ENCODE data around the gene ARL8B.
"Not testable (repeated sequence)": the region's sequence is repeated elsewhere in the genome, so short reads cannot be mapped to it uniquely, and the experiment has no call there.

Gene ARL8B

GRCh38 chr3:5113726-5114125, 8.4 kb upstream of the ARL8B start:
- H3K4me1 ChIP-seq (ENCODE audit: control insufficient read depth, insufficient read depth, low read length); H3K36me3 ChIP-seq (ENCODE audit: insufficient read depth, low read length); H3K27me3 ChIP-seq (ENCODE audit: control insufficient read depth, insufficient read depth, low read length); H3K9ac ChIP-seq (ENCODE audit: low read depth, low read length); H3K4me2 ChIP-seq (ENCODE audit: low read length); H3K4me3 ChIP-seq (ENCODE audit: low read length); H3K9me3 ChIP-seq (replicated peaks; ENCODE audit: low read length): not testable (repeated sequence)

GRCh38 chr3:5115506-5116162, 6.5 kb upstream of the ARL8B start:
- no peaks in the 10 kb centered on the region for H3K4me1 ChIP-seq (ENCODE audit: control insufficient read depth, insufficient read depth, low read length)
- H3K36me3 ChIP-seq (ENCODE audit: insufficient read depth, low read length), result no peaks in the 10 kb centered on the region
- no peak overlapping the region for H3K4me2 ChIP-seq (ENCODE audit: low read length)
- H3K9ac ChIP-seq (ENCODE audit: low read depth, low read length), result no peak overlapping the region
- no peak overlapping the region for H3K4me3 ChIP-seq (ENCODE audit: low read length)
- no peaks in the 10 kb centered on the region for H3K27me3 ChIP-seq (ENCODE audit: control insufficient read depth, insufficient read depth, low read length)
- H3K9me3 ChIP-seq (replicated peaks; ENCODE audit: low read length), result no peaks in the 10 kb centered on the region

GRCh38 chr3:5116538-5116937, 5.6 kb upstream of the ARL8B start:
- no peaks in the 10 kb centered on the region for H3K4me1 ChIP-seq (ENCODE audit: control insufficient read depth, insufficient read depth, low read length)
- no peaks in the 10 kb centered on the region for H3K36me3 ChIP-seq (ENCODE audit: insufficient read depth, low read length)
- H3K4me3 ChIP-seq (ENCODE audit: low read length), result no peak overlapping the region
- H3K27me3 ChIP-seq (ENCODE audit: control insufficient read depth, insufficient read depth, low read length), result no peaks in the 10 kb centered on the region
- H3K4me2 ChIP-seq (ENCODE audit: low read length), result no peak overlapping the region
- no peaks in the 10 kb centered on the region for H3K9me3 ChIP-seq (replicated peaks; ENCODE audit: low read length)
- no peak overlapping the region for H3K9ac ChIP-seq (ENCODE audit: low read depth, low read length)

GRCh38 chr3:5120446-5120845, 1.6 kb upstream of the ARL8B start:
- peaks cover 9% of the 10 kb centered on the region for H3K4me1 ChIP-seq (ENCODE audit: control insufficient read depth, insufficient read depth, low read length)
- no peak overlapping the region for H3K4me3 ChIP-seq (ENCODE audit: low read length)
- H3K27me3 ChIP-seq (ENCODE audit: control insufficient read depth, insufficient read depth, low read length), result no peaks in the 10 kb centered on the region
- H3K9ac ChIP-seq (ENCODE audit: low read depth, low read length), result no peak overlapping the region
- H3K36me3 ChIP-seq (ENCODE audit: insufficient read depth, low read length), result no peaks in the 10 kb centered on the region
- H3K9me3 ChIP-seq (replicated peaks; ENCODE audit: low read length), result no peaks in the 10 kb centered on the region
- no peak overlapping the region for H3K4me2 ChIP-seq (ENCODE audit: low read length)

- Histone ChIP-seq H3K4me1 (ENCODE audit: control insufficient read depth, insufficient read depth, low read length) (peaks cover 15% of the 10 kb centered on the region), H3K4me2 (ENCODE audit: low read length) (peak overlapping the region; percentile 87)
Measured at GRCh38 chr3:5122741-5123706, 932 bp downstream of the ARL8B start.

GRCh38 chr3:5123937-5124336, 1.8 kb downstream of the ARL8B start:
- H3K9ac ChIP-seq (ENCODE audit: low read depth, low read length), result peak overlapping the region; percentile 99
- H3K4me2 ChIP-seq (ENCODE audit: low read length), result peak overlapping the region; percentile 87
- no peaks in the 10 kb centered on the region for H3K9me3 ChIP-seq (replicated peaks; ENCODE audit: low read length)
- peaks cover 15% of the 10 kb centered on the region for H3K4me1 ChIP-seq (ENCODE audit: control insufficient read depth, insufficient read depth, low read length)
- no peaks in the 10 kb centered on the region for H3K27me3 ChIP-seq (ENCODE audit: control insufficient read depth, insufficient read depth, low read length)
- peak overlapping the region; percentile 95 for H3K4me3 ChIP-seq (ENCODE audit: low read length)
- no peaks in the 10 kb centered on the region for H3K36me3 ChIP-seq (ENCODE audit: insufficient read depth, low read length)

More at GRCh38 chr3:5122741-5123706, 932 bp downstream of the ARL8B start:
- no peaks in the 10 kb centered on the region for H3K36me3 ChIP-seq (ENCODE audit: insufficient read depth, low read length)
- no peaks in the 10 kb centered on the region for H3K27me3 ChIP-seq (ENCODE audit: control insufficient read depth, insufficient read depth, low read length)
- peak overlapping the region; percentile 99 for H3K9ac ChIP-seq (ENCODE audit: low read depth, low read length)
- H3K9me3 ChIP-seq (replicated peaks; ENCODE audit: low read length), result no peaks in the 10 kb centered on the region
- H3K4me3 ChIP-seq (ENCODE audit: low read length), result peak overlapping the region; percentile 95

- Histone ChIP-seq H3K36me3 (ENCODE audit: insufficient read depth, low read length) (no peaks in the 10 kb centered on the region), H3K9me3 (replicated peaks; ENCODE audit: low read length) (no peaks in the 10 kb centered on the region), H3K4me2 (ENCODE audit: low read length) (peak overlapping the region; percentile 42), H3K4me1 (ENCODE audit: control insufficient read depth, insufficient read depth, low read length) (peaks cover 15% of the 10 kb centered on the region), H3K27me3 (ENCODE audit: control insufficient read depth, insufficient read depth, low read length) (no peaks in the 10 kb centered on the region), H3K9ac (ENCODE audit: low read depth, low read length) (peak overlapping the region; percentile 21), H3K4me3 (ENCODE audit: low read length) (no peak overlapping the region)
Measured at GRCh38 chr3:5126586-5126985, 4.5 kb downstream of the ARL8B start.

- Histone ChIP-seq H3K9ac (ENCODE audit: low read depth, low read length) (no peak overlapping the region), H3K4me1 (ENCODE audit: control insufficient read depth, insufficient read depth, low read length) (peaks cover 11% of the 10 kb centered on the region), H3K36me3 (ENCODE audit: insufficient read depth, low read length) (no peaks in the 10 kb centered on the region), H3K4me2 (ENCODE audit: low read length) (no peak overlapping the region), H3K4me3 (ENCODE audit: low read length) (no peak overlapping the region), H3K9me3 (replicated peaks; ENCODE audit: low read length) (no peaks in the 10 kb centered on the region), H3K27me3 (ENCODE audit: control insufficient read depth, insufficient read depth, low read length) (no peaks in the 10 kb centered on the region)
Measured at GRCh38 chr3:5128849-5129248, 6.8 kb downstream of the ARL8B start.

GRCh38 chr3:5133239-5134018, 11.3 kb downstream of the ARL8B start:
- Histone ChIP-seq H3K27me3 (ENCODE audit: control insufficient read depth, insufficient read depth, low read length) (no peaks in the 10 kb centered on the region), H3K4me3 (ENCODE audit: low read length) (no peak overlapping the region), H3K36me3 (ENCODE audit: insufficient read depth, low read length) (no peaks in the 10 kb centered on the region), H3K4me1 (ENCODE audit: control insufficient read depth, insufficient read depth, low read length) (peaks cover 20% of the 10 kb centered on the region), H3K9ac (ENCODE audit: low read depth, low read length) (no peak overlapping the region), H3K4me2 (ENCODE audit: low read length) (no peak overlapping the region), H3K9me3 (replicated peaks; ENCODE audit: low read length) (no peaks in the 10 kb centered on the region)

GRCh38 chr3:5134019-5134391, 11.9 kb downstream of the ARL8B start:
- H3K4me3 ChIP-seq (ENCODE audit: low read length), result no peak overlapping the region
- no peaks in the 10 kb centered on the region for H3K27me3 ChIP-seq (ENCODE audit: control insufficient read depth, insufficient read depth, low read length)
- H3K9ac ChIP-seq (ENCODE audit: low read depth, low read length), result no peak overlapping the region
- no peaks in the 10 kb centered on the region for H3K9me3 ChIP-seq (replicated peaks; ENCODE audit: low read length)
- no peak overlapping the region for H3K4me2 ChIP-seq (ENCODE audit: low read length)
- peaks cover 26% of the 10 kb centered on the region for H3K4me1 ChIP-seq (ENCODE audit: control insufficient read depth, insufficient read depth, low read length)
- H3K36me3 ChIP-seq (ENCODE audit: insufficient read depth, low read length), result no peaks in the 10 kb centered on the region

- no peak overlapping the region for H3K4me2 ChIP-seq (ENCODE audit: low read length)
- H3K4me1 ChIP-seq (ENCODE audit: control insufficient read depth, insufficient read depth, low read length), result peaks cover 31% of the 10 kb centered on the region
- no peaks in the 10 kb centered on the region for H3K36me3 ChIP-seq (ENCODE audit: insufficient read depth, low read length)
- no peak overlapping the region for H3K9ac ChIP-seq (ENCODE audit: low read depth, low read length)
- H3K9me3 ChIP-seq (replicated peaks; ENCODE audit: low read length), result no peaks in the 10 kb centered on the region
- H3K27me3 ChIP-seq (ENCODE audit: control insufficient read depth, insufficient read depth, low read length), result no peaks in the 10 kb centered on the region
- no peak overlapping the region for H3K4me3 ChIP-seq (ENCODE audit: low read length)
Measured at GRCh38 chr3:5134499-5134898, 12.4 kb downstream of the ARL8B start.

Measured in skeletal muscle satellite cell (primary cell).